ENCODE data around the gene ADAM33. TPM values are rescaled to one million over a fixed set of nuclear protein-coding genes. Genes with fewer than 3 reads are reported as not detected.

ADAM33 gene
- polyA plus RNA-seq, 4 donors, result 6.5 to 10.5 (median 8.8) TPM

GRCh38 chr20:3651204-3651962 lies 30.4 kb downstream of the ADAM33 start:
- DNase-seq (ENCODE audit: low read depth in 4 of 4, low spot score in 3 of 4), result no peak

GRCh38 chr20:3648951-3649350 lies 32.9 kb downstream of the ADAM33 start:
- DNase-seq (ENCODE audit: low read depth in 4 of 4, low spot score in 3 of 4), result no peak

GRCh38 chr20:3647473-3647872 lies 34.3 kb downstream of the ADAM33 start:
- no peak for DNase-seq (ENCODE audit: low read depth in 4 of 4, low spot score in 3 of 4)

DNA sequence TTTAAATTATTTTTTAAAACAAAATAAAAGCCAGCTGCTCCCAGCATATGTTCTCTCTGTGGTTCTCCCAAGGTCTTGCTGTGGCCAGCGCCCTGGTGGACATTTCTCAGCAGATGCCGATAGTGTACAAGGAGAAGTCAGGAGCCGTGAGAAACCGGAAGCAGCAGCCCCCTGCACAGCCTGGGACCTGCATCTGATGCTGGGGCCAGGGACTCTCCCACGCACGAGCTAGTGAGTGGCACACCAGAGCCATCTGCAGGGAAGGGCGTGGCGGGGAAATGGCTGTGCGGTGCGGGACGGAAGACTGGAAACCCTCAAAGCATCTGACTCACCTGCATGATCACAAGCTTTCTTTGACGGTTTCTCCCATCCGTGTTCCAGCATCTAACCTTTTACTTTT lies 35.2 kb downstream of the ADAM33 start:
- DNase-seq (ENCODE audit: low read depth in 4 of 4, low spot score in 3 of 4), result no peak

GRCh38 chr20:3646067-3646440 lies 35.8 kb downstream of the ADAM33 start:
- DNase-seq (ENCODE audit: low read depth in 4 of 4, low spot score in 3 of 4), result no peak

DNA sequence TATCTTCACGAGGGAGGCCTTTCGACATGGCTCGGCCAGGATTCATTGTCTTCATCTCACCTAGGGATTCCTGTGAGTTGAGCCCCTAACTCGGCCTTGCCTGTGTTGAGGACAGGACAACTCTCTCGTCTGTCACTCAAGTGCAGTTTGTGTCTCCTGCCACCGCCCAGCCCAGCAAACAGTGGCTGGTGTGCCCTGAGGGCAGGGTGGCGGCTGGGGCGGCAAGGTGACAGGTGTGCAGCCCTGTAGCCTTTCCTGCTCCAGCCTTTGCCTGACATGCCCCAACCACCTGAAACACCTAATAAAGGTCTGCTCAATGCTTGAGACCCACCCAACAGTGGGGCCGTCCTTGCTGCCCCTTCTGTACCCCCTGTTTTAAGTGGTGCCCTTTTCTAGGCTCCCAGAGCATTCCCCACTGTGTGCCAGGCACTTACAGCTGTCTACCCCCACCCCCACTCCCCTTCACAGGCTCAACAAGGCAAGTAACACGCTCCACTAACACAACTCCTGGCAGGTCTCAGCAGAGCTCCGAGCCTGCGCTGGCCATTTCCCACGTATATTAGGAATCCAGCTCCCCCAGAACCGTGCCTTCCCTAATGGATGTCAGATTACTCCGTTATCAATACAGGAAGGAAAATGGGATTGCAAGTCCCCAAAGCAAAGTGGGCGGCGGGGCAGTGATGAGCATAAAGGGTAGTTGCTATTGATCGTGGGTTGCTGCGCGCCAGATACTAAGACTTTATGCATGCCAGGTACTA lies 36.3 kb downstream of the ADAM33 start:
- no peak for DNase-seq (ENCODE audit: low read depth in 4 of 4, low spot score in 3 of 4)

GRCh38 chr20:3640259-3640658 lies 41.6 kb downstream of the ADAM33 start:
- DNase-seq (ENCODE audit: low read depth in 4 of 4, low spot score in 3 of 4), result no peak

DNA sequence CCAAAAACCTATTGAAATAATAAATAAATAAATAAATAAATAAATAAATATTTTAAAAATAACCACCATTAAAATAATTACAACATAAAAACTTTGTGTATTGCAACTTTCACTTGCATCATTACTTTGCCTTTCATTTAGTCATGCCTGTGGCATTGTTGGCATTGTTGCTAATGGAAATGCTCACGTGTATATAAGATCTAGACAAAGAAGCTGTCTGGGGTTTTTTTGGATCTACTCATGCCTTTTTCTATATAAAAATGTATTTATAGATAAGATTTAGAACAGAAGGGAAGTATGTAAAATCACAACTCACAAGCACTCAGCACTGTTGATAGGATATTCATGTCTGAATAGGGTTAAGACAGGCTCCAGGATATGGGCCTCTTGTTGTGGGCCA lies 46.5 kb downstream of the ADAM33 start:
- no peak for DNase-seq (ENCODE audit: low read depth in 4 of 4, low spot score in 3 of 4)

- no peak for DNase-seq (ENCODE audit: low read depth in 4 of 4, low spot score in 3 of 4)
Measured at GRCh38 chr20:3633913-3634478, 47.8 kb downstream of the ADAM33 start.

GRCh38 chr20:3632311-3633004 lies 49.4 kb downstream of the ADAM33 start:
- DNase-seq (ENCODE audit: low read depth in 4 of 4, low spot score in 3 of 4), result no peak

DNA sequence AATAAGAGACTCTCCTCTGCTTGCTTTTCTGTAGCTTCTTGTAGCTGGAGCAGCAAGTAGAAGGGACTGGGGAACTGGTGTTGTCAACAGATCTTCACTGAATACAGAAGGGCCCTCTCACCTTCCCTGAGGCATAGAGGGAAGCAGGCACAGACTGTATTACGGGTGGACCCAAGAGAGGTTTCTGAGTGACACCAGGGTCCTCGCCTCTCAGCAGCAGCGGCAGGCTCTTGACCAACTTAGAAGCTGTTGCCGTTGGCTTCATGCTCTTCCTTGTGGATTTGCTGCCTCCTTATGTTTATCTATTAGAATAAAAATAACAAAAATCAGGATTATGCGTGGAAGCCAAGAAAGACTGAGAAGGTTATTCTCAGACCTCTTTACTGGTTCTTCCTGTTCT lies 50.3 kb downstream of the ADAM33 start:
- DNase-seq (ENCODE audit: low read depth in 4 of 4, low spot score in 3 of 4), result no peak

DNA sequence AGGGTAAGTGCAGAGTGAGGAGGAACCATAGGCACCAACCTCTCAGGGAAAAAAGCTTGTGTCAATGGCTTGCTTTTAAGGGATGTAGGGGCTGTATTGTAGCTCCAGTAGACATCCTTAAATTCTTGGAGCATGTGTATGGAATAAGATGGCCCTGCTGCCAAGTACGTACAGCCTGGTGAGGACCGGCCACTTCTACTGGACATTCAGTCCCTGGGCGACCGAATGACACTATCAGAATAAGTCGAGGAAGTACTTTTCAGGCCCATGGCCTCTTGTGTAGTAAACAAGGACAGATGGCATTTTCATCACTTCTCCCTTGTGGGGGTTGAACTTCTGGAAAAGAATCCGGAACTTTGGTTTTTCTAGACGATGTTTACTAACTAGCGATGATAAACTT lies 51.4 kb downstream of the ADAM33 start:
- no peak for DNase-seq (ENCODE audit: low read depth in 4 of 4, low spot score in 3 of 4)

DNA sequence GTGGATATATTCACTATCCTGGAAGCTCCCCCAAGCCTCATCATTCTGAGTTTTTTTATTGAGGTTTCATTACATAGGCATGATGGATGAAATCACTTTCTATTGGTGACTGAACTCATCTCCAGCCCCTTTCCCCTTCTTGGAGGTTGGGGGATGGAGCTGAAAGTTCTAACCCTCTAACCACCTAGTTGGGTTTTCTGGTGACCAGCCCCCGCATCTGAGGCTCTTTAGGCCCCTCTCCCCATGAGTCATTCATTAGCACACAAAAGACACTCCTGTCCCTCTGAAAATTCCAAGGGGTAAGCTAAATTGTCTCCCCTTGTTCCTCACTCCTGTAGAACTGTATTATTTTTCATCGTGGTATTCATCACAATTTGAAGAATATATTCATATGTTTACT lies 51.9 kb downstream of the ADAM33 start:
- DNase-seq (ENCODE audit: low read depth in 4 of 4, low spot score in 3 of 4), result no peak

DNA sequence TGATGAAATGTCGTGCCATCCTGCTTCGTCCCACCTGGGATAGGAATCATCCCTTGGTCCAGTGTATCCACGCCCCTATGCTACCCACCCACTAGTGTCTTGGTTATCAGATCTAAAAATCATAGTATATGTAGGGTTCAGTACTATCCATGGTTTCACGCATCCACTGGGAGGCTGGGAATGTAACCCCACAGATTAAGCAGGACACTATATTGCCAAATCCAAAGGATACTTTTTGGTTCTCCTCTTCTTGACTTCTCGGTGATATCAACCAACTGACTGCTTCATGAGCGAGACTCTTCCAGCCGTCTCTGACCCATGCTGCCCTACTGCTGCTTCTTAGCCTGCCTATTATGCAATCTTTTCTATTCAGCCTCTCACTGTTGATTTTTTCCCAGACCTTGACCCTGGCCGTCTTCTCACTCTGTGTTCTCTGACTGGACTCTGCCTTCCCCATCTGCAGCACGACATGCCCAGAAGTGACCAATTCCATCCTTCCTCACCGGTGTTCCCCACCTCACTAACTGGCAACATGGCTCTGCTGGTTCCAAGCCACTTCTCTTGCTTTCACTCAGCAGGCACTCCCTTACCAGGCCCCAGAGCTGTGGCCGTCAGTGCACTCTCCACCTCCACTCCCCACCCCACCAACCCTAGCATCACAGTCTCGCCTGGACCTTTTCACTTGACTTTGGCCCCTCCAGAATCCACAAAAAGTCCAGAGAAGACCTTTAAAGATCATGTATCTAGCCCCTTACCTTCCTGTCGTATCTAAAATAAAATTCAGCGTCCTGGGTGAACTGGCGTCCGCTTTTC lies 53.1 kb downstream of the ADAM33 start:
- no peak for DNase-seq (ENCODE audit: low read depth in 4 of 4, low spot score in 3 of 4)

DNA sequence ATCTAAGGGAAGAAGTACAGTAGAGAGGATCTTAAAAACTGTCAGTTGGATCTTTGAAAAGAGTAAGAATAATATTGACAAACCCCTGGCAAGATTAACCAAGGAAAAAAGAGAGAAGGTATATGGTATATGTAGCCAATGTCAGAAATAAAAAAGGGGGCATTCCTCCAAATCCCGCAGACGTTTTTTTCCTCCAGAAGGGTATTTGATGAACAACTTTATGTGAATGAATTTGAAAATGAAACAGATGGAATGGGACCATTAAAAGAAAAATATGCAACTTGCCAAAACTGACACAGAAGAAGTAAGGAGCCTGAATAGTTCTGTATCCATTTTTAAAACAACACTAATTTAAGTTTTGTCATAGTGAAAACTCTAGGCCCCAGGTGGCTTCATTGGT lies 54.3 kb downstream of the ADAM33 start:
- DNase-seq (ENCODE audit: low read depth in 4 of 4, low spot score in 3 of 4), result no peak

DNA sequence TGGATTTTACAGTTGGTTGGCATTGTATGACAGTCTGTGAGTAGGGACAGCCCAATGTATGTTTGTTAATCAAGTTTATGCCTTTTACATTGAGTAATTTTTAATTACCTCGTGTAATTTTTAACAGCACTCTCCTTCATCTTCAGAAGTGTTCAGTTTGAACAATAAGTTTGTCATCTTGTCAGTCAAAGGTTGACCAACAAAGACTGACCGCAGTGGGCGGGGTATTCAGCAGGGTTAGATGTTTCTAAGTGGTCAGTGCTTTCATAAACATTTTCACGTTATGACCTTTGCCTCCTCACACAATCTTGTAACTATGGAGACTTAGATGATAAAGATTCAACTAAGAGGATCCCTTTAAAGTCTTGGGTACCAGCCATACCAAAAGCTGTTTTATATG lies 59.4 kb downstream of the ADAM33 start:
- no peak for DNase-seq (ENCODE audit: low read depth in 4 of 4, low spot score in 3 of 4)

DNA sequence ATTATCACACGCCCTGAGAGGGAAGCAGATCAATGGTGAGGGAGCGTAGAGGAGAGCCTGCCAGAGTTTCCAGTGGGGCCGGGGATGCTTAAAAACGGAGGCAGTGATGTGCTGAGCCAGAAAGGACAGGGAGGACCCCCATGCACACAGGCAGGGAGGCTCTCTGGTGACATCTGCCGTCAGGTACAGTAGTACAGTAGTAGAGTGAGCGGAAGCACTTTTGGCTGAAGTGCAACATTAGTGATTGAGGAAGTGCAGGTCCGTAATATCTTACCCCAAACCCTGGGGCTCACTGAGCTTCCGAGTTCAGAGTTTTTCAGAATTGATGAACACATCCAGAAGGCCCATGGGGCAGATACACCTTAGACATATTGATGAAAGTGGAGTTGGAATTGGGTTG lies 60.7 kb downstream of the ADAM33 start:
- DNase-seq (ENCODE audit: low read depth in 4 of 4, low spot score in 3 of 4), result no peak

Data from right renal pelvis (tissue), 4 donors.